Panc1 (cell line): ENCODE measurements around the gene HMGN4. TPM values are rescaled to one million over a fixed set of nuclear protein-coding genes. Genes with fewer than 3 reads are reported as not detected.

ENCODE experiments used
- ATAC-seq: fragments of 200-7000 bp; cut with Tn5 transposase; 2 replicates; pipeline ENCODE4 v1.9.1; 2020; ENCODE audit warnings: mild to moderate bottlenecking, moderate library complexity
- BruUV-seq: library from RNA; stranded (reverse); fragments of 400-500 nt; replicated peaks from 2 replicates; lab custom pipeline; 2021; lab: Mats Ljungman, UMichigan
- CTCF ChIA-PET: fragments of 300-600 bp; sonication (Branson Sonifier 250); formaldehyde crosslinking; loops from one replicate; lab custom pipeline; 2022; ENCODE audit warnings: antibody characterized with exemption; lab: Charles Lee
- POLR2A ChIA-PET: fragments of 300-600 bp; sonication (Branson Sonifier 250); formaldehyde crosslinking; loops from one replicate; lab custom pipeline; 2022; ENCODE audit warnings: antibody characterized with exemption; lab: Charles Lee
- DNase-seq: peaks from one replicate; pipeline ENCODE4 v3.0.0-alpha.2; 2010; ENCODE audit warnings: low read depth, low spot score
- H3K27ac ChIP-seq: 2 replicates; pipeline ENCODE4 v1.5.1; 2011; ENCODE audit warnings: mild to moderate bottlenecking, low read length, inconsistent platforms
- H3K27me3 ChIP-seq: fragments of 200-500 bp; sonication (Bioruptor generic); 2 replicates; pipeline ENCODE4 v1.6.0; 2014; ENCODE audit warnings: low read length, inconsistent platforms; ENCODE audit not compliant: control insufficient read depth, insufficient read depth
- H3K36me3 ChIP-seq: fragments of 200-500 bp; sonication (Bioruptor generic); 2 replicates; pipeline ENCODE4 v1.5.1; 2014; ENCODE audit warnings: inconsistent platforms, mild to moderate bottlenecking, low read length, moderate library complexity; ENCODE audit not compliant: control insufficient read depth, insufficient read depth
- H3K4me1 ChIP-seq: 2 replicates; pipeline ENCODE4 v1.5.1; 2011; ENCODE audit warnings: inconsistent platforms, mild to moderate bottlenecking, low read length, moderate library complexity; ENCODE audit not compliant: control insufficient read depth, insufficient read depth
- H3K4me3 ChIP-seq, 2 experiments: 2 replicates each; pipeline ENCODE4 v1.5.1; 2011 to 2012; ENCODE audit warnings: low read depth in 2 of 2, low read length in 2 of 2, mild to moderate bottlenecking in 2 of 2, inconsistent platforms in 1 of 2, moderate library complexity in 1 of 2
- H3K9me3 ChIP-seq: fragments of 200-500 bp; sonication (Bioruptor generic); 2 replicates; pipeline ENCODE4 v1.5.1; 2014; ENCODE audit warnings: low read depth, mild to moderate bottlenecking, inconsistent platforms, low read length, moderate library complexity; ENCODE audit not compliant: control insufficient read depth, insufficient read depth
- CTCF ChIP-seq: fragments of 450-650 bp; IDR thresholded peaks from 2 replicates; pipeline ENCODE4 v1.5.1; 2017; ENCODE audit warnings: mild to moderate bottlenecking
- POLR2AphosphoS5 ChIP-seq: IDR thresholded peaks from 2 replicates; pipeline ENCODE4 v1.6.1; 2012; ENCODE audit warnings: mild to moderate bottlenecking, low read depth, low read length, moderate library complexity
- REST ChIP-seq, 2 experiments: IDR thresholded peaks; 2 replicates each; pipeline ENCODE4 v1.6.1; 2011 to 2012; ENCODE audit warnings: low read depth in 2 of 2, control low read depth in 1 of 2, low read length in 1 of 2, mild to moderate bottlenecking in 1 of 2, moderate library complexity in 1 of 2; ENCODE audit not compliant: insufficient read depth in 1 of 2
- SIN3A ChIP-seq: IDR thresholded peaks from 2 replicates; pipeline ENCODE4 v1.6.1; 2012; ENCODE audit warnings: low read depth, mild to moderate bottlenecking, low read length, moderate library complexity, borderline replicate concordance; ENCODE audit not compliant: insufficient read depth
- TCF7L2 ChIP-seq: IDR thresholded peaks from 2 replicates; pipeline ENCODE4 v1.6.1; 2011; ENCODE audit warnings: mild to moderate bottlenecking, low read depth, low read length, inconsistent platforms
- in situ Hi-C: cut with HindIII; loops from 2 replicates; pipeline ENCODE4 v1.10.0; 2016; ENCODE audit warnings: low sequenced_read_pairs, low pct_unique_long_range_greater_than_20kb
- intact Hi-C: fragments of 100-400 bp; cut with micrococcal nuclease; formaldehyde crosslinking; loops from one replicate; pipeline ENCODE4 v1.10.0; 2022; ENCODE audit not compliant: unreplicated experiment
- total RNA-seq: library from RNA; stranded (reverse); gene quantifications from one replicate; pipeline ENCODE4 v1.2.1, GENCODE V29; 2021; ENCODE audit not compliant: unreplicated experiment

The HMGN4 gene
- total RNA-seq, 1 experiment from 2014 or later = 60.5 TPM

GRCh38 chr6:26594730-26595632 is 56.8 kb downstream of the HMGN4 start:
- CTCF ChIA-PET = interaction anchor here (0.6 to 3.4 kb wide), 9 partner anchors 12 to 555 kb away, joined by 3 to 39 read pairs (median 4); no protein-coding TSS in a partner anchor
- peaks cover 6% of the 10 kb centered on the region; the same call in 1 of the 2 replicates for H3K36me3 ChIP-seq

More at GRCh38 chr6:26594730-26595632, 56.8 kb downstream of the HMGN4 start:
- no peaks in the 10 kb centered on the region for H3K27me3 ChIP-seq
- in situ Hi-C loops = no loop called here
- peaks cover 3% of the 10 kb centered on the region; the same call in 1 of the 2 replicates for H3K4me1 ChIP-seq
- intact Hi-C loops = loop anchor here (1.0 kb wide), 2 partner anchors 18 to 23 kb away; no protein-coding TSS in a partner anchor
- H3K27ac ChIP-seq = peak overlapping the region; percentile 90
- no TSS peak for BruUV-seq
- peak overlapping the region; percentile 94 to 96 for H3K4me3 ChIP-seq
- TF ChIP-seq REST (IDR thresholded peaks at IDR 0.05; ENCODE audit: insufficient read depth in 1 of 2, low read depth in 2 of 2, low read length in 1 of 2) = no peak
- TF ChIP-seq POLR2AphosphoS5 = no peak; the same call in 1 of the 2 replicates
- TF ChIP-seq CTCF = no peak
- TF ChIP-seq SIN3A = no peak
- TF ChIP-seq TCF7L2 = no peak
- ATAC-seq (peak; percentile 80), DNase-seq (peak; percentile 95)
- POLR2A ChIA-PET = interaction anchor here (1.7 kb wide), 1 partner anchor 18 kb away, joined by 10 read pairs; no protein-coding TSS in a partner anchor
- no peaks in the 10 kb centered on the region for H3K9me3 ChIP-seq
